Spleen (tissue), 7 donors: ENCODE data around the gene INO80D.

Source experiments
- CTCF ChIP-seq, 11 experiments: fragments of 200-600 bp in 7 of 11; fragments of 450-650 bp in 4 of 11; sonication (generic) in 4 of 11; IDR thresholded peaks in 8 of 11; conservative IDR thresholded peaks in 3 of 11; 1 replicate in 7 of 11; 2 replicates in 4 of 11; pipeline versions ENCODE4 v1.4.0 to v1.8.0; 2016 to 2021; ENCODE audit warnings: antibody characterized with exemption in 11 of 11, inconsistent platforms in 4 of 11, mild to moderate bottlenecking in 1 of 11
- POLR2A ChIP-seq, 3 donors: fragments of 450-650 bp; IDR thresholded peaks; one replicate each; pipeline ENCODE4 v1.5.1; 2017; ENCODE audit warnings: antibody characterized with exemption in 3 of 3, mild to moderate bottlenecking in 1 of 3
- POLR2AphosphoS5 ChIP-seq, 3 donors: sonication (generic); formaldehyde crosslinking; IDR thresholded peaks; one replicate each; pipeline ENCODE4 v1.5.1; 2017; ENCODE audit warnings: antibody characterized with exemption in 3 of 3
- donor health status: DM: no; HTN: no; CAD: no; lungs with moderate emphysema.
- donor health status: DM: no; HTN: no; CAD: no.
- donor health status: DM: no; HTN: no; CAD: no.

DNA sequence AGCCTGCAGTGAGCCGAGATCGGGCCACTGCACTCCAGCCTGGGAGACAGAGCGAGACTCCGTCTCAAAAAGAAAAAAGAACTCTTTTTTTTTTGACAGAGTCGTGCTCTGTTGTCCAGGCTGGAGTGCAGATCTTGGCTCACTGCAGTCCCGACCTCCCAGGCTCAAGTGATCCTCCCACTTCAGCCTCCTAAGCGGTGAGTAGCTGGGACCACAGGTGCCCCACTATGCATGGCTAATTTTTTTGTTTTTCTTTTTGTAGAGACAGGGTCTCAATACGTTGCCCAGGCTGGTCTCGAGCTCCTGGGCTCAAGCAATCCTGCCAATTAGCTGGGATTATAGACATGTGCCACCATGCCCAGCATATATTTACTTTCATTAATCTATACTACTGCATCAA lies 12.5 kb upstream of the INO80D start:
- TF ChIP-seq CTCF (IDR thresholded peaks at IDR 0.05 in 8 of 11, conservative IDR thresholded peaks at IDR 0.05 in 3 of 11): no peak
- no peak for TF ChIP-seq POLR2A (IDR thresholded peaks at IDR 0.05)
- no peak for TF ChIP-seq POLR2AphosphoS5 (IDR thresholded peaks at IDR 0.05)
